Neural progenitor cell (in vitro differentiated cells): ENCODE data around the gene TMEM234.

Source experiments
- CTCF ChIP-seq: fragments of 200-600 bp; sonication (generic); IDR thresholded peaks from 2 replicates; pipeline ENCODE4 v1.5.1; 2017; ENCODE audit warnings: antibody characterized with exemption, mild to moderate bottlenecking
- EZH2 ChIP-seq: fragments of 200-600 bp; sonication (generic); IDR thresholded peaks from 2 replicates; pipeline ENCODE4 v1.6.1; 2017; ENCODE audit warnings: antibody characterized with exemption, mild to moderate bottlenecking, moderate library complexity

DNA sequence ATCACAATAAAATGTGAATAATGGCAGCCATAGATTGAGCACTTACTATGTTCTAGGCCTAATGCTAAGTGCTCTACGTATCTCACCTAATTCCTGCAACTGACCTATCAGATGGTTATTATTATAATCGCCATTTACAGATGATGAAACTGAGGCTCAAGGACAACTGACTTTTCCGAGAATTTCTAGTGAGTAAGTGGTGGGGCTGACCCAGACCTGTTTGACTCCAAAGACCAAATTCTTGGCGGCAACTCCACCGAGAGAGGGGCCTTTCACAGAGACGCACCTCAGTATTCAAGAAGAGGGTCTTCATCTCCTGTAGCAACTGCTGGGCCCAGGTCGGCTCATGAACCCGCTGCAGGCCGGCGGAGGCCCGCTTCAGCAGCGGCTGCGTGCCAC, 573 bp downstream of the TMEM234 start:
- TF ChIP-seq CTCF (no peak), EZH2 (no peak)
